Testis (tissue), 2 donors: Measurements from ENCODE around the gene PIK3AP1.

Source experiments
- CTCF ChIP-seq, 3 experiments: fragments of 450-650 bp in 2 of 3; fragments of 200-600 bp in 1 of 3; sonication (generic) in 1 of 3; IDR thresholded peaks; one replicate each; pipeline ENCODE4 v1.5.1; 2016 to 2019; ENCODE audit warnings: antibody characterized with exemption in 3 of 3, mild to moderate bottlenecking in 2 of 3, moderate library complexity in 1 of 3
- POLR2A ChIP-seq: fragments of 450-650 bp; IDR thresholded peaks from one replicate; pipeline ENCODE4 v1.6.1; 2017; ENCODE audit warnings: antibody characterized with exemption, mild to moderate bottlenecking, moderate library complexity

DNA sequence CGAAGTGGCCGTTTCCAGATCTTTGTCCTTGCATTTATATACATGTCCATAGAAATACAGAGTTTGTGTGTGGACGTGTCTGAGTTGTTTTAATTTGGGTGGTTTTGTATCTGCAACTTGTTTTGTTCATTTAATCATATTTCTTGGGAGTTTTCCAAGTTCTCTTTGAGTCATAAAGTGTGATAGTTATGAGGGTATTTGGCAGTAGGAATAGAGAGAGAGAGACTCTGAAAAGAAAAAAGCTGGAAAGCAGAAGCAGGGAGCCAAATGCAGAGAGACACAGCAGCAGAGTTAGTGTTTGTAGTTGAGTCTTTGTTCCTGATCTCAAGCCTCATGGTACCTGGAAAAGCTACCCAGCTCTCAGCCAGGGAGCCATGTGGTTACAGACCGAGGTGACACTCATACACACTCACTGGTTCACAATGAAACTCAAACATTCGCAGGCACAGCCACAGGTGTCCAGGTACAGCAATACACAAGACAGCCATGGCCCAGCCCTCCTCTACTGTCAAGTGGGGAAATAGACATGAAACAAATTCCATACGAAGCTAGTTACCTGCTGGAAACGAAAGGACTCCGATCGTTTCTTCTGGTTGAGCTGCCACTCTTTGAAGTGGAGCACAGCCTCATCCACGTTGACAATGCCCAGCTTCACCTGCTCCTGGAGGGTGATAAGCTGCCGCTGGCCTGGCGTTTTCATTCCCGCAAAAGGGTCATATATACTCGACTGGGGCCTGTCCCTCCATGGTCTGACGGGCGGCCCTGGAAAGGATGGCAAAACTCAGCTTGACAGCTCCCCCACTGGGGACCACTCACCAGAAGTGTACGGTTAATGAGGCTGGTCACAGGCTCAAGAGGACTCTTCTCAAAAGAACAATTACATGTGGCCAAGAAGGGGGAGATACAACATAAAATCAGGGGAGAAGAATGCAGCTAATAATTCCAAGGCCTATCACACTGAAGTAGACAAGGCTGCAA lies 100.2 kb downstream of the PIK3AP1 start:
- no peak for TF ChIP-seq CTCF (IDR thresholded peaks at IDR 0.05)
- TF ChIP-seq POLR2A, result no peak
